ENCODE data around the gene NUDT13.

The NUDT13 gene

GRCh38 chr10:73119457-73119856 is 9.2 kb downstream of the NUDT13 start:
- H3K4me3 ChIP-seq (replicated peaks in 1 of 2; ENCODE audit: low read depth in 2 of 2, low read length in 2 of 2), result no peak overlapping the region
- no peak for DNase-seq (ENCODE audit: low read depth in 2 of 2)
- no peak for TF ChIP-seq CTCF (IDR thresholded peaks at IDR 0.05; ENCODE audit: low read depth, low read length)

- no peak for DNase-seq (ENCODE audit: low read depth in 2 of 2)
- no peak for TF ChIP-seq CTCF (IDR thresholded peaks at IDR 0.05; ENCODE audit: low read depth, low read length)
- H3K4me3 ChIP-seq (replicated peaks in 1 of 2; ENCODE audit: low read depth in 2 of 2, low read length in 2 of 2), result no peak overlapping the region
Measured at GRCh38 chr10:73119952-73120351, 9.7 kb downstream of the NUDT13 start.

DNA sequence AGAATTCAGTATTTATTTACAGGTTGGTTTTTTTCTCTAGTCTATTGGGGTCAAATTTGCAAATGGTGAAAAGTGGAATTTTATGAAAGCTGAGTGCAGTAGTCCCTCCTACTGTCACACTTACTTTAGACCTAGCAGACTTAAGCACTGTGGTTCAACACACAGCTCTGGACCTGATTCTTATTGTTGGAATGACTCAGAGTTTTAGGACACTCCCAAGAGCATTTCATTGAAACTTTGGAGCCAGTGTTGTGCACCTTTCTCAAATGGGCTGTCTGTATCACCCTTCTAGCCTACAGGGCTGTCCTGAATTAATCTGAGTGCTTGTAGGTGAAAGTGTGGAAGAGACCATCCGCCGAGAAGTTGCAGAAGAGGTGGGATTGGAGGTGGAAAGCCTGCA is 16.1 kb downstream of the NUDT13 start:
- no peak overlapping the region for H3K4me3 ChIP-seq (replicated peaks in 1 of 2; ENCODE audit: low read depth in 2 of 2, low read length in 2 of 2)
- no peak for TF ChIP-seq CTCF (IDR thresholded peaks at IDR 0.05; ENCODE audit: low read depth, low read length)
- peak in 1 of 2 donors; percentile 22 for DNase-seq (ENCODE audit: low read depth in 2 of 2)

DNA sequence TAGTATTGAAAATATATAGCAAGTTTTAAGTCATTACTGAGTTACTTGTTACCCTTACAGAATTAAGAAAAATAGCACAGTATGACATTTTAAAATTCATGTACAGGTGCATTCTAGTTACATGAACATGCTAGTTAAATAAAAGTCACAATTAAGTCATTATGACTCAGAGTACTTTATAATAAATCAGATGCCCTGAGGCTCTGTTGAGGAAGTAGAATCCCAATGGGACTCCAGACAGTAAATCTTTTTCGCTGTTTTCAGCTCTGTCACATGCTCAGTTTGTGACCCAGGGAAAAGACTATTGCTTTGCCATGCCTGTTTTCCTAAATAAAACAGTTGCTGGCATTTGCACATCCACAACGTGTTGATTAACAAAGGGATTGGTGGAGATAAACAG is 21.0 kb downstream of the NUDT13 start:
- no peak overlapping the region for H3K4me3 ChIP-seq (replicated peaks in 1 of 2; ENCODE audit: low read depth in 2 of 2, low read length in 2 of 2)
- DNase-seq (ENCODE audit: low read depth in 2 of 2), result no peak
- TF ChIP-seq CTCF (IDR thresholded peaks at IDR 0.05; ENCODE audit: low read depth, low read length), result no peak

DNA sequence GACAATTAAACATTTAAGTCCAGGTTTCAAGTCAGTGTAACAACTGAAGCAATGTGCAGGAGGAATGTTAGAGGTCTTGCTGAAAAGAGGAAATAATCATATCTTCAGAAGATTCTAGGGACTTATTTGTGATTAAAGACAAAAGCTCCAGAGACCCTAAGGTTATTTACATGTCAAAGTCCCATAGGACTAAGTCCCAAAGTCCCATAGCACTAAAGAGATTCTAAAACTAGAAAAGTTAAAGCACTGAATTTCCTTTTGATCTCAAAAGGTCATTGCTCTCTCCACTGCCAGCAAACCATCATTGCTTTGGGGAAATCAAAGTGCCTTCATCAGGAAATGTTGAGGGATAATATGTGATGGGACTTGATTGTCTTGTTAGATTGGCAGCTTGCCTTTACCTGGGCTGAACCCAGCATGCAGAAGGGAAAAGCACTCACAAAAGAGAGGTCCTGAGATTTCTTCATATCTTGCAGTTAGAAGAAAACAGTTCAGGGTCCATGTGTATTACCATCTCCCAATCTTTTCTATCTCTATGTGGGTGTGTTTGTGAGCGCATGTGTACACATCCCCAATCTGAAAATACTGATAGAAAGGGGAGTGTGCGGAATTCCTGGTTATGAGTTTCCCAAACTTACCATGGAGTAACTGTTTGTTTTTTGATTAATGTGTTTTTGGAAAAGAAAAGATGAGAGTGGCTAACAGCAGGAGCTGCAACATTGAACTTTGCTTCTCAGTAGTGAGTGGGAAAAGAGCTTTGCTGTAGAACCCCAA is 21.8 kb downstream of the NUDT13 start:
- no peak for TF ChIP-seq CTCF (IDR thresholded peaks at IDR 0.05; ENCODE audit: low read depth, low read length)
- DNase-seq (ENCODE audit: low read depth in 2 of 2), result no peak
- H3K4me3 ChIP-seq (replicated peaks in 1 of 2; ENCODE audit: low read depth in 2 of 2, low read length in 2 of 2), result no peak overlapping the region

GRCh38 chr10:73134727-73135126 is 24.5 kb downstream of the NUDT13 start:
- DNase-seq (ENCODE audit: low read depth in 2 of 2), result no peak
- H3K4me3 ChIP-seq (replicated peaks in 1 of 2; ENCODE audit: low read depth in 2 of 2, low read length in 2 of 2), result no peak overlapping the region
- TF ChIP-seq CTCF (IDR thresholded peaks at IDR 0.05; ENCODE audit: low read depth, low read length), result no peak

GRCh38 chr10:73136627-73137026 is 26.4 kb downstream of the NUDT13 start:
- no peak for TF ChIP-seq CTCF (IDR thresholded peaks at IDR 0.05; ENCODE audit: low read depth, low read length)
- H3K4me3 ChIP-seq (replicated peaks in 1 of 2; ENCODE audit: low read depth in 2 of 2, low read length in 2 of 2), result no peak overlapping the region
- peak in 1 of 2 donors; percentile 33 for DNase-seq (ENCODE audit: low read depth in 2 of 2)
